Small intestine (tissue), 7 donors: ENCODE results near the gene SYTL1. TPM values are rescaled to one million over a fixed set of nuclear protein-coding genes. Genes with fewer than 3 reads are reported as not detected.

Experiments used
- DNase-seq, 2 donors: peaks; one replicate each; pipeline versions ENCODE4 v3.0.0 to v3.0.0-alpha.2; 2013
- FAIRE-seq: peaks from 2 replicates; lab custom pipeline; 2012; peaks lifted over from hg19 to GRCh38; lab: Jason Lieb, UNC
- H3K27ac ChIP-seq, 3 donors: one replicate each; pipeline ENCODE4 v1.5.1; 2013; ENCODE audit warnings: low read length in 2 of 3, mild to moderate bottlenecking in 2 of 3, control low read depth in 1 of 3, inconsistent platforms in 1 of 3, low read depth in 1 of 3, moderate library complexity in 1 of 3
- H3K27me3 ChIP-seq, 3 donors: one replicate each; pipeline ENCODE4 v1.6.1; 2013; ENCODE audit warnings: low read length in 3 of 3, inconsistent platforms in 1 of 3; ENCODE audit not compliant: control insufficient read depth in 3 of 3, insufficient read depth in 3 of 3
- H3K36me3 ChIP-seq, 3 donors: one replicate each; pipeline ENCODE4 v1.6.1; 2013; ENCODE audit warnings: low read length in 3 of 3, inconsistent platforms in 1 of 3, low read depth in 1 of 3, mild to moderate bottlenecking in 1 of 3, moderate library complexity in 1 of 3; ENCODE audit not compliant: control insufficient read depth in 3 of 3, insufficient read depth in 2 of 3
- H3K4me1 ChIP-seq, 3 donors: one replicate each; pipeline ENCODE4 v1.6.1; 2013; ENCODE audit warnings: low read length in 2 of 3, inconsistent platforms in 1 of 3, low read depth in 1 of 3, mild to moderate bottlenecking in 1 of 3, moderate library complexity in 1 of 3; ENCODE audit not compliant: control insufficient read depth in 3 of 3, insufficient read depth in 2 of 3
- H3K4me3 ChIP-seq, 3 donors: one replicate each; pipeline ENCODE4 v1.5.1; 2013; ENCODE audit warnings: low read length in 3 of 3, control low read depth in 1 of 3, inconsistent platforms in 1 of 3, low read depth in 1 of 3, mild to moderate bottlenecking in 1 of 3, moderate library complexity in 1 of 3
- H3K9me3 ChIP-seq, 2 donors: one replicate each; pipeline ENCODE4 v1.6.1; 2013; ENCODE audit warnings: low read depth in 1 of 2, low read length in 1 of 2; ENCODE audit not compliant: control insufficient read depth in 2 of 2, insufficient read depth in 1 of 2
- WGBS, 3 donors: extraction: QIAGEN DNeasy Blood & Tissue Kit; methylation state at CpG; one replicate each; pipeline ENCODE4 v1.1.7; 2013; 5-methylcytosine and 5-hydroxymethylcytosine counted together
- polyA plus RNA-seq, 4 donors: library from polyadenylated mRNA; stranded (reverse) in 3 of 4; unstranded in 1 of 4; fragments of 200-250 nt in 3 of 4; fragments of 120-200 nt in 1 of 4; gene quantifications; one replicate each; pipeline versions ENCODE4 v1.2.1 to v1.2.3, GENCODE V29; 2013
- donor health status: healthy with polysubstance abuse.
- donor health status: control.
- donor health status: control.
- donor health status: Bipolar disorder and iron deficiency.
- donor health status: healthy.

The SYTL1 gene
- polyA plus RNA-seq, 4 donors: 2.5 to 24.1 (median 7.3) TPM

DNA sequence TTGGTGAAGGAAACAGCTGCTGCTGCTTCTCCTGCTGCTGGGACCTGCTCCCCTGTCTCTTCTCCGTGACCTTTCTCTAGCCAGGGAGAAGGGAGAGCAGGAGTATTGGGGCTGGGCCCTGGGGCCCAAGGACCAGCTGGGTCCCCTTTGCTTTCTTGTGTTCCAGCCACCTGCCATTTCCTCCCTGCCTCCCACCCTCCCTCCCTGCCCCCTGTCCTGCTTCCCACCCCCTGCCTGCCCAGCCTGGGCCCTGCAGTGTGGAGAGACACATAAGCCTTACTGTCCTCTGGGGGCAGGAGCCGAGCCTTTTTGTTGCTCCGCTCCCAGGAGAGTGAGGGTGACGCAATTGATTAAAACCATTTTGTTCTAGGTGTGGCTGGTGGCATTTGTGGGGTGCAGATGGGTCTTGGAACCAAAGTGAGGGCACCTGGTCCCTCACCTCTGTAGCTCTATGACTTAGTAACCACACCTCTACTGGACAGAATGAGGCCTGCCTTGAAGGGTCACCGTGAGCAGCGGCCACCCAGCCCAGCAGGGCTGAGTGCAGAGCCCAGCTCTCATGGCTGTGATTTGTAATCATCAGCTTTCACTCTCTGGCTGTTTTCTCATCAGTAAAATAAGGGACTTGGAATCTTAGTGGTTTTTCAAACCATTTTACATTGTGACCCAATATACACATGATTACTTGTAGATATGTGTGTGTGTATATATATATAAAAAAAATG lies 33.8 kb upstream of the SYTL1 start:
- DNase-seq (no peak), FAIRE-seq (no peak)
- Histone ChIP-seq H3K4me1 (no peaks in the 10 kb centered on the region), H3K9me3 (no peaks in the 10 kb centered on the region), H3K27ac (no peak overlapping the region), H3K4me3 (no peak overlapping the region), H3K36me3 (peaks cover 0 to 48% (median 6%) of the 10 kb centered on the region in 3 donors), H3K27me3 (no peaks in the 10 kb centered on the region)
- WGBS, 3 donors: 85 to 92% (median 90%) methylated on average over 6 of the region's 6 CpGs

DNA sequence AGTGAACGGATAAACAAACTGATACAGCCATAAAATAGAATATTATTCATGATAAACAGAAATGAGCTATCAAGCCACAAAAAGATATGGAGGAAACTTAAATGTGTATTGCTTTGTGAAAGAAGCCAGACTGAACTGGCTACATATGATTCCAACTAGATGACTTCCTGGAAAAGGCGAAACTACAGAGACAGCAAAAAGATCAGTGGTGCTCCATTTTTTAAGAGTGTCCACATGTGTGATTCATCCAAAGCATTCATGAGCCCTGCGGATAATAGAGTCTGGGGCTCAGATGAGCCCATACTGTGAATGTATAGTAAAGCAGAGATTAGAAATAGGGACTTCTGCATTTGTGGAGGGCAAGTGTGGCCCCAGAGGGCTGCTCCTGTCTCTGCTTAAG lies 27.7 kb upstream of the SYTL1 start:
- FAIRE-seq: no peak
- peaks cover 0 to 12% (median 0%) of the 10 kb centered on the region in 3 donors for H3K27me3 ChIP-seq

DNA sequence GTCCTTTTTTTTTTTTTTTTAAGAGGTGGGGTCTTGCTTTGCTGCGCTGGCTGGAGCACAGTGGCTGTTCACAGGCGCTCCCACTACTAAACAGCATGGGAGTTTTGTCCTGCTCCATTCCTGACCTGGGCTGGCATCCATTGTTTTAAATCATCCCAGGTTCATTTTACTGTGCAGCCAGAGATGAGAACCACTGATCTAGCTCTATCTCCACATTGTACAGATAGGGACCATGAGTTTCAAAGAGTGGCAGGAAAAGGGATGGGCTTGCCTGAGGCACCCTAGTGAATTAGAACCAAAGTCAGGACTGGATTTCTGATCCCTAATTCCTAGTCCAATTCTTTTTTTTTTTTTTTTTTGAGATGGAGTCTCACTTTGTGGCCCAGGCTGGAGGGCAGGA lies 27.1 kb upstream of the SYTL1 start:
- 66 to 73% (median 71%) methylated on average over 2 of the region's 2 CpGs for WGBS, 3 donors
- Histone ChIP-seq H3K4me3 (no peak overlapping the region), H3K9me3 (no peaks in the 10 kb centered on the region), H3K27me3 (peaks cover 0 to 12% (median 0%) of the 10 kb centered on the region in 3 donors), H3K27ac (no peak overlapping the region), H3K4me1 (no peaks in the 10 kb centered on the region), H3K36me3 (peaks cover 0 to 2% (median 0%) of the 10 kb centered on the region in 3 donors)
- DNase-seq (no peak), FAIRE-seq (no peak)

More for the DNA sequence above, 27.7 kb upstream of the SYTL1 start:
- Histone ChIP-seq H3K9me3 (no peaks in the 10 kb centered on the region), H3K27ac (no peak overlapping the region), H3K4me1 (no peaks in the 10 kb centered on the region), H3K4me3 (no peak overlapping the region), H3K36me3 (peaks cover 0 to 2% (median 0%) of the 10 kb centered on the region in 3 donors)
- DNase-seq: no peak
- WGBS, 3 donors: 62 to 70% (median 69%) methylated on average over 3 of the region's 3 CpGs

DNA sequence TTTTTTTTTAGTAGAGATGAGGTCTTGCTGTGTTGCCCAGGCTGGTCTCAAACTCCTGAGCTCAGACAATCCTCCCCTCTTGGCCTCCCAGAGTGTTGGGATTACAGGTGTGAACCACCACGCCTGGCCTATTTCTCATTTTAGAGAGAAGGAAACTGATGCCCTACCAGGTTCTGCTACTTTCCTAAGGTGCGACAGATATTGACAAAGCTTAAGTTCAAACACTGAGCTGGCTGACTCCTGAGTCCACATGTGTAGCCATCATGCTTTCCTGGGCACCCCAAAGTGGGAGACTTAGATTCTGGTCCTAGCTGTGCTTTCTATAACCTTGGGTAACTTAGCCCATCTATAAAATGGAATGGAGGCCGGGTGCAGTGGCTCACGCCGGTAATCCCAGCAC lies 25.0 kb upstream of the SYTL1 start:
- no peaks in the 10 kb centered on the region for H3K4me1 ChIP-seq
- no peak overlapping the region for H3K27ac ChIP-seq
- 51 to 79% (median 71%) methylated on average over 5 of the region's 5 CpGs for WGBS, 3 donors
- FAIRE-seq: no peak
- no peaks in the 10 kb centered on the region for H3K36me3 ChIP-seq
- peaks cover 0 to 12% (median 0%) of the 10 kb centered on the region in 3 donors for H3K27me3 ChIP-seq
- no peak overlapping the region for H3K4me3 ChIP-seq
- no peak for DNase-seq
- no peaks in the 10 kb centered on the region for H3K9me3 ChIP-seq

DNA sequence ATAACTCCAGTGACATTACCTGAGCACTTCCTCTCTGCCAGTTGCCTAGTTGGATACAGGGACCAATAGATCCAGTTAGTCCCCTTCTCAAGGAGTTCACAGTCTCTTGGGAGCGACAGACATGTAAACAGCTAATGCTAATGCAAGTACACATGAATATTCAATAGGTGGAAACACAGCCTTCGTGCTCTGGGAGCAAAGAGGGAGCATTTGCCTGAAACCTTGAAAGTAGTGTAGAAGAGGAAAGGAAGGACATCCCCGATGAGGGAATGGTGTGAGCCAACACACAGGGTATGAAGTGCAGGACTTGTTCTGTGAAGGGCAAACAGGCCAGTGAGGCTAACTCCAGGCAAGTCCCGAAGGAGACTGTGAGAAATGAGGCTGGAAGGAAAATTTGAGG lies 23.7 kb upstream of the SYTL1 start:
- Histone ChIP-seq H3K27me3 (peaks cover 0 to 12% (median 0%) of the 10 kb centered on the region in 3 donors), H3K27ac (no peak overlapping the region), H3K9me3 (no peaks in the 10 kb centered on the region), H3K36me3 (no peaks in the 10 kb centered on the region), H3K4me1 (peaks cover 0 to 2% (median 0%) of the 10 kb centered on the region in 3 donors), H3K4me3 (no peak overlapping the region)
- DNase-seq: no peak
- no peak for FAIRE-seq
- WGBS, 3 donors: 32 to 42% (median 37%) methylated on average over 4 of the region's 4 CpGs

DNA sequence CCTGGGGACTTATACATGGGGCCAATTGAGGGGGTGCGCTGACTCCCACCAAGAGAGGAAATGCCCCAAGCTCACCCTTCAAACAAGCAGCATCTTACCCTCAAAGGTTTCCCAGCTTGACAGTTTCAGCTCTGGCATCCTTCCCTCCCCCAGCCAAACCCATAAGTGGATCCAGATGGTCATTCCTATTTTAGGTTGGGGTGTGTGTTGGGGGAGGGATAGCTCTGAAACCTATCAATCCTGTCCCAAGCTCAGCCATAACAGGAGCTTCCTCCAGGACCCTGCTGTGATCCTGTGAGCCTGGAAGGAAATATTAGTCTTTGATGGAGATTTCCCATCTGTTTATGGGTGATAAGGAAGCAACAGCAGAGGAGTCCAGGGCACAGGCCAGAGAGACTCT lies 23.2 kb upstream of the SYTL1 start:
- peaks cover 0 to 12% (median 0%) of the 10 kb centered on the region in 3 donors for H3K27me3 ChIP-seq
- H3K36me3 ChIP-seq: no peaks in the 10 kb centered on the region
- FAIRE-seq (no peak), DNase-seq (no peak)
- WGBS, 3 donors: 57 to 100% (median 90%) methylated on average over 1 of the region's 1 CpG
- no peak overlapping the region for H3K4me3 ChIP-seq
- H3K27ac ChIP-seq: no peak overlapping the region
- no peaks in the 10 kb centered on the region for H3K9me3 ChIP-seq
- peaks cover 0 to 7% (median 0%) of the 10 kb centered on the region in 3 donors for H3K4me1 ChIP-seq

DNA sequence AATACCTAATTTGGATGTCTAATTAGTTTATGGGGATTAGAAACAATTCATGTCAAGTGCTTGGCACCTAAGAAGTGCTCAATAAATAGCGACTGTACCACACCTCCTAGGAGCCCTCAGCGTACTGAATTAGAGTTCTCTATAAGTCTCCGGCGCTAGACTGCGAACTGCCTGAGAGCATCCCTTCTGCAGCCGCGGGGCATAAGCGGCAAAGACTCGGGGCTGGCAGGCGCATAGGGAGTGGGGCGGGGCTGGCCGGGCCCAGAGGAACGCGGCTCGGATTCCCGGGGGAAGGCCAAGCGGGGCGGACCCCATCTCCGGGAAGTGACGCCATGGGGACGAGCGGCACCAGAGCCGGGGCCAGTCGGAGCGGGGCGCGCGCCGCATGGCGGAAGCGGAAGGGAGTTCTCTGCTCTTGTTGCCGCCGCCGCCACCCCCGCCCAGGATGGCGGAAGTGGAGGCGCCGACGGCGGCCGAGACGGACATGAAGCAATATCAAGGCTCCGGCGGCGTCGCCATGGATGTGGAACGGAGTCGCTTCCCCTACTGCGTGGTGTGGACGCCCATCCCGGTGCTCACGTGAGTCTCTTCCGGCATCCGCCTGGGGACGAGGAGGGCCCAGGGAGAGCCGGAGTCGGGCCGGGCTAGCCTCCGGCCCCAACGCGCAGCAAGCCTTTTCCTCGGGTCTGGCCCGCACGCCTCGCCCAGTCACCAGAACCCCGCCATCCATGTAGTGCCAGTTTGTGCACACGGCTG lies 19.8 kb upstream of the SYTL1 start, which contains the start of gene TMEM222:
TMEM222 (plus strand) TSS at position 351 of the 756 bp plus-strand sequence; CDS start at position 386, 35 bp downstream.
- Histone ChIP-seq H3K27ac (peak within 1 kb of the TSS; percentile 68 to 98 (median 90)), H3K36me3 (peaks cover 4 to 24% (median 6%) of the 10 kb centered on the region in 3 donors), H3K4me1 (peaks cover 0 to 9% (median 0%) of the 10 kb centered on the region in 3 donors), H3K9me3 (no peaks in the 10 kb centered on the region), H3K27me3 (peaks cover 0 to 12% (median 0%) of the 10 kb centered on the region in 3 donors), H3K4me3 (peak within 1 kb of the TSS; percentile 78 to 91 (median 87))
- 0 to 1% (median 1%) methylated on average over 56 to 67 of the region's 67 CpGs for WGBS, 3 donors
- DNase-seq (peak; percentile 98 to 99), FAIRE-seq (no peak)

DNA sequence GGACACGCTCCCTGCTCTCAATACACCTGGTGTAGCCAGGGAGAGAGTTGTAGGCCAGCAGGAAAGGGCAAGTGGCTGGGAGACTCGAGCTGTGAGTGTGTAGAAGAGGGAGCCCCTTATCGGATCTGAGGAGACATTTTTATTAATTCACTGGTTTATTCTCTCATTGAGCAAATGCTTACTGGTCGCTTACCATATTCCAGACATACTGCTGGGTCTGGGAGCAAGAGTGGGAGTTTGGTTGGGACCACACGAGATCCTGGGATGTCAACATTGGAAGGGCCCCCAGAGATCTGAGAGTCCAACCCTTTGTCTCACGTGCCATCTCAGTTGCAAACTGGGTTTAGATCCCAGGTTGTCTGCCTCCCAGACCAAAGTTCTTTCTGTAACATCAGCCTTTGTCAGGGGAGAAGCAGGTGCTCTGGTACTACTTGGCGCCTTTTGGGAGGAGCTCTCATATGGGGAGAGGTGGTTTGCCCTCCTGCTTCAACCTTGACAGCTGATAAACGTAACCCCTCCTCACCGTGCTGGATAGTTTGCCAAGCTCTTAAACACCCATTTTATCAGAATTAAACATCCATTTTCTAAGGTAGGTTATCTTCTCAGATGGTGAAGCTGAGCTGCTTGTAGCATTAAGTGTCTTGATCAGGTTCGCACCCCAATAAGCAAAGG lies 19.1 kb upstream of the SYTL1 start:
- Histone ChIP-seq H3K27me3 (peaks cover 0 to 11% (median 0%) of the 10 kb centered on the region in 3 donors), H3K9me3 (no peaks in the 10 kb centered on the region), H3K4me1 (peaks cover 0 to 9% (median 0%) of the 10 kb centered on the region in 3 donors), H3K36me3 (peaks cover 4 to 32% (median 6%) of the 10 kb centered on the region in 3 donors), H3K4me3 (peak overlapping the region; percentile 78 to 91 (median 87)), H3K27ac (peak overlapping the region; percentile 68 to 98 (median 90))
- 4 to 8% (median 5%) methylated on average over 10 of the region's 10 CpGs for WGBS, 3 donors
- DNase-seq: peak in 1 of 2 donors; percentile 63
- FAIRE-seq: no peak
